Vagina (tissue), 2 donors: ENCODE results near the gene RALB. TPM values are rescaled to one million over a fixed set of nuclear protein-coding genes. Genes with fewer than 3 reads are reported as not detected.

Experiments used
- DNase-seq, 2 donors: peaks; one replicate each; pipeline ENCODE4 v3.0.0-alpha.2; 2017; ENCODE audit errors: extremely low spot score in 2 of 2
- H3K27ac ChIP-seq: fragments of 200-600 bp; sonication (generic); one replicate; pipeline ENCODE4 v1.5.1; 2019
- H3K27me3 ChIP-seq: fragments of 200-600 bp; sonication (generic); one replicate; pipeline ENCODE4 v1.5.1; 2019
- H3K36me3 ChIP-seq, 2 donors: fragments of 200-600 bp; sonication (generic); one replicate each; pipeline ENCODE4 v1.5.1; 2017 to 2019
- H3K4me1 ChIP-seq: fragments of 200-600 bp; sonication (generic); one replicate; pipeline ENCODE4 v1.5.1; 2019
- H3K4me3 ChIP-seq, 2 donors: fragments of 200-600 bp; sonication (generic); 1 replicate in 1 of 2; 2 replicates in 1 of 2; pipeline ENCODE4 v1.5.1; 2016 to 2019
- H3K9me3 ChIP-seq: fragments of 200-600 bp; sonication (generic); one replicate; pipeline ENCODE4 v1.5.1; 2019
- CTCF ChIP-seq, 3 experiments: fragments of 450-650 bp in 2 of 3; fragments of 200-600 bp in 1 of 3; sonication (generic) in 1 of 3; IDR thresholded peaks; one replicate each; pipeline ENCODE4 v1.5.1; 2017 to 2019; ENCODE audit warnings: antibody characterized with exemption in 3 of 3, mild to moderate bottlenecking in 2 of 3, moderate library complexity in 2 of 3
- POLR2A ChIP-seq, 2 donors: fragments of 450-650 bp; IDR thresholded peaks; one replicate each; pipeline ENCODE4 v1.6.1; 2017; ENCODE audit warnings: antibody characterized with exemption in 2 of 2, mild to moderate bottlenecking in 2 of 2, moderate library complexity in 2 of 2
- POLR2AphosphoS5 ChIP-seq, 2 donors: sonication (generic); formaldehyde crosslinking; IDR thresholded peaks; one replicate each; pipeline ENCODE4 v1.9.0; 2017; ENCODE audit warnings: antibody characterized with exemption in 2 of 2, mild to moderate bottlenecking in 2 of 2, low read depth in 1 of 2; ENCODE audit not compliant: insufficient read depth in 1 of 2
- intact Hi-C: fragments of 100-400 bp; cut with DNase I; formaldehyde crosslinking; loops from one replicate; pipeline ENCODE4 v1.15.1; 2023
- total RNA-seq: library from RNA; depleted of rRNA; stranded (reverse); fragments of >200 nt; gene quantifications from one replicate; pipeline ENCODE4 v1.2.3, GENCODE V29; 2016

The RALB gene
- total RNA-seq, 1 donor from 2014 or later: 44.0 TPM

GRCh38 chr2:120317180-120317533 lies 64.5 kb downstream of the RALB start:
- TF ChIP-seq CTCF (IDR thresholded peaks at IDR 0.05): no peak
- no peak for DNase-seq
- no peaks in the 10 kb centered on the region for H3K36me3 ChIP-seq
- H3K27me3 ChIP-seq: no peaks in the 10 kb centered on the region
- intact Hi-C loops: loop anchor here (5.0 to 10.0 kb wide), 2 partner anchors 92 to 205 kb away; partner anchors contain the start of gene TMEM185B
- H3K9me3 ChIP-seq: no peaks in the 10 kb centered on the region
- no peak overlapping the region for H3K4me3 ChIP-seq
- H3K27ac ChIP-seq: no peak overlapping the region
- peaks cover 44% of the 10 kb centered on the region for H3K4me1 ChIP-seq

- H3K4me1 ChIP-seq: peaks cover 37% of the 10 kb centered on the region
- no peak for DNase-seq
- intact Hi-C loops: loop anchor here (5.0 to 10.0 kb wide), 2 partner anchors 93 to 206 kb away; partner anchors contain the start of gene TMEM185B
Observed at GRCh38 chr2:120317916-120318315, 65.3 kb downstream of the RALB start.

GRCh38 chr2:120318626-120319025 lies 66.0 kb downstream of the RALB start:
- TF ChIP-seq POLR2AphosphoS5 (IDR thresholded peaks at IDR 0.05; ENCODE audit: insufficient read depth in 1 of 2, low read depth in 1 of 2) (no peak), POLR2A (IDR thresholded peaks at IDR 0.05) (no peak), CTCF (IDR thresholded peaks at IDR 0.05) (no peak)
- H3K27ac ChIP-seq: peak overlapping the region; percentile 81
- intact Hi-C loops: loop anchor here (5.0 to 10.0 kb wide), 2 partner anchors 94 to 206 kb away; partner anchors contain the start of gene TMEM185B

More at GRCh38 chr2:120317916-120318315, 65.3 kb downstream of the RALB start:
- Histone ChIP-seq H3K27ac (peak overlapping the region; percentile 81), H3K36me3 (no peaks in the 10 kb centered on the region), H3K9me3 (no peaks in the 10 kb centered on the region), H3K4me3 (no peak overlapping the region), H3K27me3 (no peaks in the 10 kb centered on the region)
- TF ChIP-seq POLR2A (IDR thresholded peaks at IDR 0.05) (no peak), CTCF (IDR thresholded peaks at IDR 0.05) (no peak), POLR2AphosphoS5 (IDR thresholded peaks at IDR 0.05; ENCODE audit: insufficient read depth in 1 of 2, low read depth in 1 of 2) (no peak)

GRCh38 chr2:120319123-120319522 lies 66.5 kb downstream of the RALB start:
- H3K9me3 ChIP-seq: no peaks in the 10 kb centered on the region
- H3K36me3 ChIP-seq: no peaks in the 10 kb centered on the region
- peaks cover 36% of the 10 kb centered on the region for H3K4me1 ChIP-seq
- DNase-seq: no peak
- intact Hi-C loops: loop anchor here (5.0 to 10.0 kb wide), 2 partner anchors 94 to 207 kb away; partner anchors contain the start of gene TMEM185B
- peak overlapping the region; percentile 81 for H3K27ac ChIP-seq
- peak overlapping the region in 1 of 2 donors; percentile 27 for H3K4me3 ChIP-seq
- TF ChIP-seq POLR2AphosphoS5 (IDR thresholded peaks at IDR 0.05; ENCODE audit: insufficient read depth in 1 of 2, low read depth in 1 of 2): no peak
- H3K27me3 ChIP-seq: no peaks in the 10 kb centered on the region

More at GRCh38 chr2:120318626-120319025, 66.0 kb downstream of the RALB start:
- Histone ChIP-seq H3K9me3 (no peaks in the 10 kb centered on the region), H3K4me1 (peaks cover 36% of the 10 kb centered on the region), H3K27me3 (no peaks in the 10 kb centered on the region), H3K4me3 (peak overlapping the region in 1 of 2 donors; percentile 27), H3K36me3 (no peaks in the 10 kb centered on the region)
- no peak for DNase-seq

- TF ChIP-seq CTCF (IDR thresholded peaks at IDR 0.05): no peak
- intact Hi-C loops: loop anchor here (5.0 to 10.0 kb wide), 2 partner anchors 95 to 208 kb away; partner anchors contain the start of gene TMEM185B
- H3K4me1 ChIP-seq: peaks cover 35% of the 10 kb centered on the region
- H3K27ac ChIP-seq: peak overlapping the region; percentile 81
- no peaks in the 10 kb centered on the region for H3K36me3 ChIP-seq
- no peaks in the 10 kb centered on the region for H3K9me3 ChIP-seq
- DNase-seq: no peak
- no peak overlapping the region for H3K4me3 ChIP-seq
- no peaks in the 10 kb centered on the region for H3K27me3 ChIP-seq
Observed at GRCh38 chr2:120319686-120320317, 67.2 kb downstream of the RALB start.
